ENCODE results near the gene CTAG2.

The CTAG2 gene

DNA sequence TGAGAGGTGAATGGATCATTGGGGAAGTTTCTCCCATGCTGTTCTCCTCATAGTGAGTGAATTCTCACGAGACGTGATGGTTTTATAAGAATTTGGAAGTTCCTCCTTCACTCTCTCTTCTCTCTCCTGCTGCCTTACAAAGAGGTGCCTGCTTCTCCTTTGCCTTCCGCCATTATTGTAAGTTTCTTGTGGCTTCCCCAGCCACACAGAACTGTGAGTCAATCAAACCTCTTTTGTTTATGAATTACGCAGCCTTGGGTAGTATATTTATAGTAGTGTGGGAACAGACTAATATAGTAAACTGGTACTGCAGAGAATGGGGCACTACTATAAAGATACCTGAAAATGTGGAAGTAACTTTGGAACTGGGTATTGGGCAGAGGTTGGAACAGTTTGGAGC lies 7.8 kb upstream of the CTAG2 start:
- ATAC-seq = no peak
- no peak for TF ChIP-seq ARNTL (CRISPR knock-in tag; IDR thresholded peaks at IDR 0.05; ENCODE audit: borderline replicate concordance, low read depth)
- TF ChIP-seq ZNF8 (CRISPR knock-in tag; IDR thresholded peaks at IDR 0.05) = no peak
- TF ChIP-seq ZNF70 (CRISPR knock-in tag; IDR thresholded peaks at IDR 0.05) = no peak
- TF ChIP-seq TCF4 (CRISPR knock-in tag; IDR thresholded peaks at IDR 0.05; ENCODE audit: borderline replicate concordance) = no peak
- TF ChIP-seq BACH2 (CRISPR knock-in tag; IDR thresholded peaks at IDR 0.05; ENCODE audit: borderline replicate concordance) = no peak
- no peak for TF ChIP-seq ZFP3 (CRISPR knock-in tag; IDR thresholded peaks at IDR 0.05)
- TF ChIP-seq, protein P1, sequence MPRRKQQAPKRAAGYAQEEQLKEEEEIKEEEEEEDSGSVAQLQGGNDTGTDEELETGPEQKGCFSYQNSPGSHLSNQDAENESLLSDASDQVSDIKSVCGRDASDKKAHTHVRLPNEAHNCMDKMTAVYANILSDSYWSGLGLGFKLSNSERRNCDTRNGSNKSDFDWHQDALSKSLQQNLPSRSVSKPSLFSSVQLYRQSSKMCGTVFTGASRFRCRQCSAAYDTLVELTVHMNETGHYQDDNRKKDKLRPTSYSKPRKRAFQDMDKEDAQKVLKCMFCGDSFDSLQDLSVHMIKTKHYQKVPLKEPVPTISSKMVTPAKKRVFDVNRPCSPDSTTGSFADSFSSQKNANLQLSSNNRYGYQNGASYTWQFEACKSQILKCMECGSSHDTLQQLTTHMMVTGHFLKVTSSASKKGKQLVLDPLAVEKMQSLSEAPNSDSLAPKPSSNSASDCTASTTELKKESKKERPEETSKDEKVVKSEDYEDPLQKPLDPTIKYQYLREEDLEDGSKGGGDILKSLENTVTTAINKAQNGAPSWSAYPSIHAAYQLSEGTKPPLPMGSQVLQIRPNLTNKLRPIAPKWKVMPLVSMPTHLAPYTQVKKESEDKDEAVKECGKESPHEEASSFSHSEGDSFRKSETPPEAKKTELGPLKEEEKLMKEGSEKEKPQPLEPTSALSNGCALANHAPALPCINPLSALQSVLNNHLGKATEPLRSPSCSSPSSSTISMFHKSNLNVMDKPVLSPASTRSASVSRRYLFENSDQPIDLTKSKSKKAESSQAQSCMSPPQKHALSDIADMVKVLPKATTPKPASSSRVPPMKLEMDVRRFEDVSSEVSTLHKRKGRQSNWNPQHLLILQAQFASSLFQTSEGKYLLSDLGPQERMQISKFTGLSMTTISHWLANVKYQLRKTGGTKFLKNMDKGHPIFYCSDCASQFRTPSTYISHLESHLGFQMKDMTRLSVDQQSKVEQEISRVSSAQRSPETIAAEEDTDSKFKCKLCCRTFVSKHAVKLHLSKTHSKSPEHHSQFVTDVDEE (CRISPR knock-in tag; IDR thresholded peaks at IDR 0.05) = no peak
- TF ChIP-seq, protein P2, sequence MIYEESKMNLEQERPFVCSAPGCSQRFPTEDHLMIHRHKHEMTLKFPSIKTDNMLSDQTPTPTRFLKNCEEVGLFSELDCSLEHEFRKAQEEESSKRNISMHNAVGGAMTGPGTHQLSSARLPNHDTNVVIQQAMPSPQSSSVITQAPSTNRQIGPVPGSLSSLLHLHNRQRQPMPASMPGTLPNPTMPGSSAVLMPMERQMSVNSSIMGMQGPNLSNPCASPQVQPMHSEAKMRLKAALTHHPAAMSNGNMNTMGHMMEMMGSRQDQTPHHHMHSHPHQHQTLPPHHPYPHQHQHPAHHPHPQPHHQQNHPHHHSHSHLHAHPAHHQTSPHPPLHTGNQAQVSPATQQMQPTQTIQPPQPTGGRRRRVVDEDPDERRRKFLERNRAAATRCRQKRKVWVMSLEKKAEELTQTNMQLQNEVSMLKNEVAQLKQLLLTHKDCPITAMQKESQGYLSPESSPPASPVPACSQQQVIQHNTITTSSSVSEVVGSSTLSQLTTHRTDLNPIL (CRISPR knock-in tag; IDR thresholded peaks at IDR 0.05; ENCODE audit: low read depth) = no peak
- no peak for TF ChIP-seq TOX (CRISPR knock-in tag; IDR thresholded peaks at IDR 0.05; ENCODE audit: borderline replicate concordance)
- TF ChIP-seq GLIS3 (CRISPR knock-in tag; IDR thresholded peaks at IDR 0.05) = no peak
- TF ChIP-seq ZC3H10 (CRISPR knock-in tag; IDR thresholded peaks at IDR 0.05) = no peak
- TF ChIP-seq SNAI2 (CRISPR knock-in tag; IDR thresholded peaks at IDR 0.05) = no peak
- no peak for TF ChIP-seq PPARA (CRISPR knock-in tag; IDR thresholded peaks at IDR 0.05; ENCODE audit: borderline replicate concordance)
- no peak for TF ChIP-seq ISL1 (CRISPR knock-in tag; IDR thresholded peaks at IDR 0.05)
- no peak for TF ChIP-seq ESRRG (CRISPR knock-in tag; IDR thresholded peaks at IDR 0.05)
- TF ChIP-seq CSDC2 (CRISPR knock-in tag; IDR thresholded peaks at IDR 0.05) = no peak
- TF ChIP-seq ZNF565 (CRISPR knock-in tag; conservative IDR thresholded peaks at IDR 0.05; ENCODE audit: low read depth) = no peak
- TF ChIP-seq, protein P3, sequence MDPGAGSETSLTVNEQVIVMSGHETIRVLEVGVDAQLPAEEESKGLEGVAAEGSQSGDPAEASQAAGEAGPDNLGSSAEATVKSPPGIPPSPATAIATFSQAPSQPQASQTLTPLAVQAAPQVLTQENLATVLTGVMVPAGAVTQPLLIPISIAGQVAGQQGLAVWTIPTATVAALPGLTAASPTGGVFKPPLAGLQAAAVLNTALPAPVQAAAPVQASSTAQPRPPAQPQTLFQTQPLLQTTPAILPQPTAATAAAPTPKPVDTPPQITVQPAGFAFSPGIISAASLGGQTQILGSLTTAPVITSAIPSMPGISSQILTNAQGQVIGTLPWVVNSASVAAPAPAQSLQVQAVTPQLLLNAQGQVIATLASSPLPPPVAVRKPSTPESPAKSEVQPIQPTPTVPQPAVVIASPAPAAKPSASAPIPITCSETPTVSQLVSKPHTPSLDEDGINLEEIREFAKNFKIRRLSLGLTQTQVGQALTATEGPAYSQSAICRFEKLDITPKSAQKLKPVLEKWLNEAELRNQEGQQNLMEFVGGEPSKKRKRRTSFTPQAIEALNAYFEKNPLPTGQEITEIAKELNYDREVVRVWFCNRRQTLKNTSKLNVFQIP (CRISPR knock-in tag; IDR thresholded peaks at IDR 0.05; ENCODE audit: borderline replicate concordance, low read depth) = no peak
- TF ChIP-seq, protein P4, sequence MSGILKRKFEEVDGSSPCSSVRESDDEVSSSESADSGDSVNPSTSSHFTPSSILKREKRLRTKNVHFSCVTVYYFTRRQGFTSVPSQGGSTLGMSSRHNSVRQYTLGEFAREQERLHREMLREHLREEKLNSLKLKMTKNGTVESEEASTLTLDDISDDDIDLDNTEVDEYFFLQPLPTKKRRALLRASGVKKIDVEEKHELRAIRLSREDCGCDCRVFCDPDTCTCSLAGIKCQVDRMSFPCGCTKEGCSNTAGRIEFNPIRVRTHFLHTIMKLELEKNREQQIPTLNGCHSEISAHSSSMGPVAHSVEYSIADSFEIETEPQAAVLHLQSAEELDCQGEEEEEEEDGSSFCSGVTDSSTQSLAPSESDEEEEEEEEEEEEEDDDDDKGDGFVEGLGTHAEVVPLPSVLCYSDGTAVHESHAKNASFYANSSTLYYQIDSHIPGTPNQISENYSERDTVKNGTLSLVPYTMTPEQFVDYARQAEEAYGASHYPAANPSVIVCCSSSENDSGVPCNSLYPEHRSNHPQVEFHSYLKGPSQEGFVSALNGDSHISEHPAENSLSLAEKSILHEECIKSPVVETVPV (CRISPR knock-in tag; IDR thresholded peaks at IDR 0.05) = no peak

DNA sequence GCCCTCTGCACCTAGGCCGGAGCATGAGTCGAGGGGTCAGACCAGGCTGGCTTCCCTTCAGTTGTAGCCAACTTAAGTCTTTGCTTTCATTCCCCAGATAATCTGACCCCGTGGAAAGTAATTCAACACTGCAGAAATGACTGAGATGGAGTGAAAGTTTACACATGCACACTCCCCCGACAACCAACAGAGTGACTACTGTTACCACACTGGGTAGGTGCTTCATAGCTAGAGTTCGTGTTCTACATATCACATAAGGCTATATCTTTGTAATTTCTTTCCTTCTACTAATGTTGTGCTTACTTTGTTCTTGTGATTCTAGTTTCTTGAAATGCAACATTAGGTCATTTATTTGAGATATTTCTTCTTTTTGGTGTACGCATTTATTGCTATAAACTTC lies 7.2 kb upstream of the CTAG2 start:
- no peak for TF ChIP-seq ISL1 (CRISPR knock-in tag; IDR thresholded peaks at IDR 0.05)
- no peak for TF ChIP-seq CSDC2 (CRISPR knock-in tag; IDR thresholded peaks at IDR 0.05)
- no peak for TF ChIP-seq PPARA (CRISPR knock-in tag; IDR thresholded peaks at IDR 0.05; ENCODE audit: borderline replicate concordance)
- TF ChIP-seq, protein P4 (CRISPR knock-in tag; IDR thresholded peaks at IDR 0.05) = no peak
- TF ChIP-seq RARB (CRISPR knock-in tag; IDR thresholded peaks at IDR 0.05) = no peak
- no peak for TF ChIP-seq ZNF8 (CRISPR knock-in tag; IDR thresholded peaks at IDR 0.05)
- no peak for TF ChIP-seq OSR1 (CRISPR knock-in tag; IDR thresholded peaks at IDR 0.05)
- TF ChIP-seq TOX (CRISPR knock-in tag; IDR thresholded peaks at IDR 0.05; ENCODE audit: borderline replicate concordance) = no peak
- TF ChIP-seq ARNTL (CRISPR knock-in tag; IDR thresholded peaks at IDR 0.05; ENCODE audit: borderline replicate concordance, low read depth) = no peak
- TF ChIP-seq, protein P5, sequence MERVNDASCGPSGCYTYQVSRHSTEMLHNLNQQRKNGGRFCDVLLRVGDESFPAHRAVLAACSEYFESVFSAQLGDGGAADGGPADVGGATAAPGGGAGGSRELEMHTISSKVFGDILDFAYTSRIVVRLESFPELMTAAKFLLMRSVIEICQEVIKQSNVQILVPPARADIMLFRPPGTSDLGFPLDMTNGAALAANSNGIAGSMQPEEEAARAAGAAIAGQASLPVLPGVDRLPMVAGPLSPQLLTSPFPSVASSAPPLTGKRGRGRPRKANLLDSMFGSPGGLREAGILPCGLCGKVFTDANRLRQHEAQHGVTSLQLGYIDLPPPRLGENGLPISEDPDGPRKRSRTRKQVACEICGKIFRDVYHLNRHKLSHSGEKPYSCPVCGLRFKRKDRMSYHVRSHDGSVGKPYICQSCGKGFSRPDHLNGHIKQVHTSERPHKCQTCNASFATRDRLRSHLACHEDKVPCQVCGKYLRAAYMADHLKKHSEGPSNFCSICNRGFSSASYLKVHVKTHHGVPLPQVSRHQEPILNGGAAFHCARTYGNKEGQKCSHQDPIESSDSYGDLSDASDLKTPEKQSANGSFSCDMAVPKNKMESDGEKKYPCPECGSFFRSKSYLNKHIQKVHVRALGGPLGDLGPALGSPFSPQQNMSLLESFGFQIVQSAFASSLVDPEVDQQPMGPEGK (CRISPR knock-in tag; IDR thresholded peaks at IDR 0.05; ENCODE audit: borderline replicate concordance) = no peak
- TF ChIP-seq, protein P2 (CRISPR knock-in tag; IDR thresholded peaks at IDR 0.05; ENCODE audit: low read depth) = no peak
- no peak for ATAC-seq

All from SK-N-SH treated with all-trans-retinoic acid at 6 μM for 48 hours (cell line).